Activated CD8-positive, alpha-beta memory T cell treated with anti-CD3 and anti-CD28 coated beads for 36 hours (primary cell): ENCODE data around the gene MYO3B. TPM values are rescaled to one million over a fixed set of nuclear protein-coding genes. Genes with fewer than 3 reads are reported as not detected.
"Not testable (repeated sequence)": the region's sequence is repeated elsewhere in the genome, so short reads cannot be mapped to it uniquely, and the experiment has no call there.

ENCODE experiments used
- CTCF ChIA-PET: fragments of 350-600 bp; sonication (Branson Sonifier 250); formaldehyde crosslinking; loops from one replicate; lab custom pipeline; 2021; ENCODE audit warnings: antibody characterized with exemption; lab: Charles Lee
- POLR2A ChIA-PET: fragments of 350-600 bp; sonication (Branson Sonifier 250); formaldehyde crosslinking; loops from one replicate; lab custom pipeline; 2021; ENCODE audit warnings: antibody characterized with exemption; lab: Charles Lee
- total RNA-seq, 2 experiments: library from RNA; stranded (reverse); gene quantifications; one replicate each; pipeline ENCODE4 v1.2.3, GENCODE V29; 2021

Gene MYO3B
- total RNA-seq, 2 experiments from 2014 or later = 0.19 to 0.31 TPM

DNA sequence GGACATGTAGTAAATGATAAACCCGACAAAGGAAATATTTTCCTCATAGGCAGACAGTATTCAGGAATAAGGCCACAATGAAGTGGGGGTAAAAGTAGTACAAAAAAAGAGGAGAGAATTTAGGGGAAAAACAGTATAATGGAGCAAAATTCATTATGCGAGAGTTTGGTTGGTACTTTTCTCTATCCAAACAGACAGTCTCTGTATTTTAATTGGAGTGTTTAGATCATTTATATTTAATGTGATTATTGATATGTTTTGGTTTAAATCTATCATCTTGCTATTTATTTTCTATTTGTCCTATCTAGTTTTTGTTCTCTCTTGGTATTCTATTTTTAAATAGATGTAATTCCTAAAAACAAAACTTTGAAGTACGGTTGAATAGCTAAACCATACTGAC is 366.9 kb downstream of the MYO3B start:
- CTCF ChIA-PET = no interaction called here
- POLR2A ChIA-PET = no interaction called here

DNA sequence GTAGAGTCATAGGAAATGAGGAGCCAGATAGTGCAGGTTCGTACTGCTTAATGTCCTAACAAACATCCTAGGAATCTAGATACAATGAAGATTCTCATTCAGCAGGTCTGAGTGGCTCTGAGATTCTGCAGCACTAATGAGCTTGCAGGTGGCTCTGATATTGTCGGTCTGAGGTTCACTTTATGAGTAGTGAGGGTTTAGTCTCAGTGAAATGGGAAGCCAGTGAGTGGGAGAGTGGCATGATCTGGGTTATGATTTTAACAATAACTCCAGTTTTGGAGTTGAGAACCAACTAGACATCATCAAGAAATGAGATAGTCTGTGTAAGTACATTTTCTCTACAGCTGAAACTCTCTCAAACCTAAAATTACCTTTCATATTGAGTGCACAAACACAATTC is 370.4 kb downstream of the MYO3B start:
- POLR2A ChIA-PET = no interaction called here

DNA sequence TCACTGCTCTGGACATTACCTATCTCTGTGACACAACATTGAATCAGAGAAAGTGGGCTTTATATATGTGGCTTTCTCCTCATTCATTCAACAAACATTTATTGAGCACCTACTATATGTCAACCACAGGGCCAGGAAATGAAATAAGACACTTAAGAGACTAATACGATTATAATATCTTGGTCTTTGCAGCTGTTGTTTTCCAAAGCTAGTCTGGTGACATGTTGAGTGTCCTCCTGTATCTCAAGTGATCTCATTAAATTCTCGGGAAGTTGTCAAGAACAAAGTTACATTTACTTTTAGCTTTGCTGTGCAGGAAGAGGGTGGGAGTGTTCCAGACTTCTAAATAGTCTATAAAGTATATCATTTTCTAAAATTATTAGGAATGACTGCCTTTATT is 372.6 kb downstream of the MYO3B start:
- POLR2A ChIA-PET = no interaction called here

More for the DNA sequence above, 370.4 kb downstream of the MYO3B start:
- CTCF ChIA-PET = interaction anchor here (0.7 kb wide), 1 partner anchor 38 kb away, joined by 5 read pairs; no protein-coding TSS in a partner anchor

DNA sequence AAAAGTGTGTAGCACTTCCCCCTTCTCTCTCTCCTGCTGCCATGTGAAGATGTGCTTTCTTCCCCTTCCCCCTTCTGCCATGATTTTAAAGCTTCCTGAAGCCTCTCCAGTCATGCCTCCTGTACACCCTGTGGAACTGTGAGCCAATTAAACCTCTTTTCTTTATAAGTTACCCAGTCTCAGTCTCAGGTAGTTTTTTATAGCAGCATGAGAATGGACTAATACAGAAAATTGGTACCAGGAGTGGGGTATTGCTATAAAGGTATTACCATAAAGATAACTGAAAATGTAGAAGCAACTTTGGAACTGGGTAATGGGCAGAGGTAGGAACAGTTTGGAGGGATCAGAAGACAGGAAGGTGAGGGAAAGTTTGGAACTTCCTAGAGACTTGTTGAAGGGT is 374.0 kb downstream of the MYO3B start:
- CTCF ChIA-PET = interaction anchor here (0.7 to 1.6 kb wide), 2 partner anchors 11 to 147 kb away, joined by 3 to 8 read pairs; no protein-coding TSS in a partner anchor
- POLR2A ChIA-PET = not testable (repeated sequence)

More for the DNA sequence above, 372.6 kb downstream of the MYO3B start:
- CTCF ChIA-PET = no interaction called here

DNA sequence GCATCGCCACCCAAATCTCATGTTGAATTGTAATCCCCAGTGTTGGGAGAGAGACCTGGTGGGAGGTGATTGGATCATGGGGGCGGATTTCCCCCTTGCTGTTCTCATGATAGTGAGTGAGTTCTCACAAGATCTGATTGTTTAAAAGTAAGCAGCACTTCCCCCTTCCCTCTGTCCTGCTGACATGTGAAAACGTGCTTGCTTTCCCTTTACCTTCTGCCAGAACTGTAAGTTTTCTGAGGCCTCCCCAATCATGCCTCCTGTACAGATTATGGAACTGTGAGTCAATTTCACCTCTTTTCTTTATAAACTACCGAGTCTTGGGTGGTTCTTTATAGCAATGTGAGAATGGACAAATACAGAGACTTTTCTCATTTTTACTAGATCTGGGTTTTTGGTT is 375.8 kb downstream of the MYO3B start:
- POLR2A ChIA-PET = no interaction called here
- CTCF ChIA-PET = no interaction called here

DNA sequence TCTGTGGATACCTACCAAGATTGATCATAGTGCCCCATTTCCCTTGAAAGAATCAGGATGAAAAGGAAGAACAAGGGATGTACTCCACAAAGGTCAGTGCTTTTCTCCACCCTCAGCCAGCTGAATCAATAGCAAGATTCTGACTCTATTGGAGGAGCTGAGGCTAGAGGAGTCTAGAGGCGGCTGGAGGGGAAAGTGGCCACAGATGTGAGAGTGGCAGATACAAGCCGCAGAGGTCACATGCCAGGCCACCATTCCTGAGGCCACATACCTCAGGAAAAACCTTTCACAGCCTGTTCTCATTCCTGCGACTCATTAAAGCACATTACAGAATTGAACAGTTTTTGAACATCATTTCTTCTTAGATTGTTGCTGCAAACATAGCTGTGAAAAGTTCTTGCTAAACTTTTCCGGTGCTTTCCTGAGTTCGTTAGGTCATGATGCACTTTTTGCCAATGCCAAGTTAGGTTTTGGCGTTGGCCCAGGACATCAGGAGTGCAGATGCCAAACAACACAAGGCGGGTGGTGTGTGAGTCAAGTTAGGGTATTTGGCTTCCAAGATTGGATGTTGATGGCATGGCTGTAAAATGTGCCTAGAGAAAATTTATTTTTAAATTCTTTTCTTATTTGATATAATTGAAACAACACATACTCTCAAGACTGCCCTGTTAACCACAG is 376.5 kb downstream of the MYO3B start:
- ChIA-PET CTCF (no interaction called here), POLR2A (no interaction called here)

DNA sequence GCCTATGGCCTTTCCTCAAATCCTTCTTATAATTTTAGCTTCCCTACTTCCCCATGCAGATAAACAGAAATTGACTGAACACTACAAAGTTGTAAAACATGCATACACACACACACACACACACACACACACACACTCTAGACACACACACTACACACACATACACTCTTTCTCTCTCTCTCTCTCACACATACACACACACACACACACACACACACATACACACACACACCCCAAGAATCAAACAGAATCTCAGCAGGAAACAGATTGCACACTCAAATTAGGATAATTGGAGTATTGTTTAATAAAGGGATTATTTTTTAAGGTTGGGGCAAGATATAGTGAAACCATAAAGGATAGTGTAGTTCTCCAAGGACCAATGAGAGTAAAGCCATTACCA is 385.0 kb downstream of the MYO3B start:
- POLR2A ChIA-PET = no interaction called here
- CTCF ChIA-PET = no interaction called here

DNA sequence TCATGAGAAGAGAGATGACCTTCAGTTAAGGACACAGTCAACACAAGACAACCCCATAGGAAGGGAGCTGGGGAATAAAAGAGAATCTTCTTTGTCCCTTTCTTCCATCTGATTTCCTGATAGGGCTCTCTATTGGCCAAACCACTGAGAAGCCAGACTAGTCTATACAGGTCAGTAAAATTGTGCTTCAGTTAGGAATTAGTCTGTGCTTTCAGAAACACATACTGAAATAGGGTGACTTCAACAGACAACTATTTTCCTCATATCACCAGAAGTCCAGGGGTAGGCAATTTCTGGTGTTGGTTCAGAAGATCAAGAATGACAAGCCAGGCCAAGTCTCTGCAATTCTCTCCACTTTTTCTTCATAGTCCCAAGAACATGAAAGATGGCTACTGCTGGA is 385.5 kb downstream of the MYO3B start:
- POLR2A ChIA-PET = no interaction called here
- CTCF ChIA-PET = no interaction called here

DNA sequence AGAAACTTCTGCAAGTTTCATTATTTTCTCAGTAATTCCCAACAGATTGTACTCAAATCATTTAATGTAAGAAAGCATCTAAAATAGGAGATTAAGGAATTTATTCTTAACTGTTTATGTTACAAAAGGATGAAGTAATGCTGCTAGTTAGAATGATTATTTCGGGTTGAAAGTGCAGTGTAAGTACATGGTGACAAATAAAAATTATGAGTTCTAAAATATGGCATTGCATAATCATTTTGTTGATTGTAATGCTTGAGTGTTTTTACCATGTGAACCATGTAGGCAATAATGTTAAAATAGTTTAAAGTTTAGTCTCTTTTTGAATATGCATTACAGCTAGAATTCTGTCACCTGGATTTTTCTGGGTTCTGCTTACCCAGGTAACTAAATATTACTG is 388.2 kb downstream of the MYO3B start:
- ChIA-PET POLR2A (no interaction called here), CTCF (no interaction called here)

DNA sequence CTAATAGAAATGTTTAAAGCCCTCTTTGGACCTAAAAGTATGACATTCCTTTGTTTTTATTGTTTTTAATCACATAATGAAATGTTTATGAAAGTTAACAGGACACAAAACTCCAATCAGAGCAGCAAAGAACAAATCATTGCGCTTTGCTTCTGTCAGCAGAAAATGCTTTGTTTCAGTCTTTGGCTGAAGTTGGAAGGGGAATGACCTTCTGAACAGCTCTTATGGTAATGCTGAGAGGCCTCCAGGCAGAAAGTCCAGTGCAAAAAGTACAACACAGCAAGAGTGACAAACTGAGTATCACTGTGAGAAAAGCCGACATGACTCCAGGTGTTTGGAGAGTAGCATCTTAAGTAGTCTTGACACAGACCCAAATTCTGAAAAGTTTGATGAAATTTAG is 389.5 kb downstream of the MYO3B start:
- CTCF ChIA-PET = no interaction called here

DNA sequence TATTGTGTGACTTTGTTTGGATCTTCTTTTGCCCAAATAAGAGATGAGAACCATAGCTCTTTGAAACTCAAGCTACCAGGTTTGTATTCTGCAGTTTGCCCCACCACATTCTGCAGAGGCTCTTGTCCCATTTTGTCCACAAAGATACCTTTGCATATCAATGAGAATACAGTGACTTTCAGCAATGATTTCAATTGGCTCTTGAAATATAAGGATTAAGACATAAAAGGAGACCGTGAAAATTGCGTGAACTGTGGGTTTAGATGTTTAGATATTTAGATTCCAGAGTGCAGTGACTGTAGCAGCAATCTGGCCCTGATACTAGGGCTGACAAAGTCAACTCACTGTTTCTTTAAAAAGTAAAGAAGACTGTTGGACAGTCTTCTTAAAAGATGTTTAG is 390.6 kb downstream of the MYO3B start:
- ChIA-PET POLR2A (no interaction called here), CTCF (no interaction called here)

More for the DNA sequence above, 389.5 kb downstream of the MYO3B start:
- POLR2A ChIA-PET = no interaction called here

DNA sequence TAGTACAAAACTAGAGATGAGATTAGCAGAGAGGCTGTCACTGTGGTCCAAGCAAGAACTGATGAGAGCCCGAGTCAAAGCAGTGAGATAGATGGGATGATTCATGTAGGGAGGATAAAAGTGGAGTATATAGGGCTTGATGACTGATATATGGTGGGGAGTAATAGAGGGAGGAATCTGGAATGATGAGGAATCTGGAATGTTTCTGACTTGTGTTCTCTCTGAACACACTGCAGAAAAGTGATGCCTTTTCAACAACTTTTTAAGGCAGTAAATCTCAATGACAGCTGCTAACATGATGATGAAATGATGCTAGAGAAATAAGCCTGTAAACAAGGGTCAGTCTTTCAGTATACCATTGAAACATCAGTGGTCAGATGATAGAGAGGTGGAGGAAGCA is 393.7 kb downstream of the MYO3B start:
- CTCF ChIA-PET = no interaction called here
- POLR2A ChIA-PET = no interaction called here

DNA sequence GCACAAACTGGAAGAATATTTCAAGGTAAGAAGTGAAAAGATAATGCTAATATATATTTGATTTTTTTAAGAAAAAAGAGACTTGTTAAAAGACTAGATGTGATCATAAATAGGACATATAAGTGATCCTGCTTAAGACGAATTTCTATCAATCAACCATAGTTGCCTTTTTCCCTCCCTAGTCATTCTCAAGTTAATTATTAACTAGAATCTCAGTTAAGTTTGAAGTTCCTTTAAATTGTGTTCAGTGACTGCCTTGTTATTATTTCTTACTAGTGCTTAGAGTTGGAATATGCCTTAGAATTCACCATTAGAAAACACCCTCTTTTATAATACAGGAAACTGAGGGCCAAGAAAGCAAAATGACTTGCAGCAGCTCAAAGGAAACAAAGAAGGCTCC is 395.7 kb downstream of the MYO3B start:
- ChIA-PET CTCF (no interaction called here), POLR2A (no interaction called here)

DNA sequence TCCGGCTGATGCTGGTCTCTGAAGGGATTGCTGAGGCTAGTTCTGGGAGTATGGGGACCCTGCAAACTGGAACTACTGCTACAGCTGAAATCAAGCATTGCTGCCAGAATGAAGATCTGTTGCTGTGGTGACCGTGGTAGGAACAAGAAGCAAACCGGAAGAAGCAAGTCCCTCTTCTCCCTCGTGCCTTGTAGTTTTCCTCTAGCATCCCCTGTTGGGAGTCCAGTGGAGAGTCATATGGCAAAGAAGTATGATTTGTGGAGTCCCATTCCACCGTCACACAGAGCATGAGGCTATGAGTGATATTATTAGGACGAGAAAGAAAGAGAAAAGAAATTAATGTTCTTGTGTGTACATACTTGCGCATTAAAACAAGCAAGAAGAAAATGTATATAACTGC is 398.3 kb downstream of the MYO3B start:
- ChIA-PET CTCF (no interaction called here), POLR2A (no interaction called here)

DNA sequence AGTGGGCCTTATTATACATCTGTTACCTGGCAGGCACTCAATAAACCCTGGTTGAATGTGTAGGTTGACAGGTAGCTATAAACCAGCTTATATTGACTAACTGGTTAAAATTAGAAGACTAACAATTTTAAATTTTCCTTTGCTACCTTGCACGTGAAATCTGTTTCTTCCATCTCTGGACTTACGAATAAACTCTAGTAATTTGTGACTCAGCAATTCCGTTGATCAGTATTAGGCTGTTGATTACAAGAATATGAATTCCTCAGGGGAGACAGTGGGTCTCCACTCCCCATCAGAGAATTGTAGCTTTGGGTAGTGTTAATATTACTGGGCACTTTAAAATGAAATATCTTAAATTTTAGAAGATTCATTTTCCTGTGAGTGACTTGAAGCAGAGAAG is 399.4 kb downstream of the MYO3B start:
- ChIA-PET CTCF (no interaction called here), POLR2A (no interaction called here)

DNA sequence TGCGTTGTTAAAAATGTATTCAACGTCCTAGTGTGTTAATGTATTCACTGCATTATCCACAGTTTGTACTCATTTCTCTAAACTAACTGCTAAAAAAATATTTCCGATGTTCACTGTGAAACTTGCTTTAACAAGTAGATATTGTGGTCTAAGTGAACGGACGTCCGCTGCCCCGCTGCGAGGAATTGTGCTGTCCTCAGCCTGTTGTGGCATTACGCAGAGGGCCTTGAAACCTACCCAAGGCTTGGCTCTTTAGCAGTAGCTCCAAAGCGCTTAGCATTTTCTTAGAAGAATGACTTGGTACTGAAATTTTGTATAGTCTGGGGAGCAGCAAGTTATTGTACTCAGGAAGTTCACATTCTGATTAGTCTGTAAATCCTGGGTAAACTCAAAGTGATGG is 400.7 kb downstream of the MYO3B start:
- ChIA-PET CTCF (no interaction called here), POLR2A (no interaction called here)

DNA sequence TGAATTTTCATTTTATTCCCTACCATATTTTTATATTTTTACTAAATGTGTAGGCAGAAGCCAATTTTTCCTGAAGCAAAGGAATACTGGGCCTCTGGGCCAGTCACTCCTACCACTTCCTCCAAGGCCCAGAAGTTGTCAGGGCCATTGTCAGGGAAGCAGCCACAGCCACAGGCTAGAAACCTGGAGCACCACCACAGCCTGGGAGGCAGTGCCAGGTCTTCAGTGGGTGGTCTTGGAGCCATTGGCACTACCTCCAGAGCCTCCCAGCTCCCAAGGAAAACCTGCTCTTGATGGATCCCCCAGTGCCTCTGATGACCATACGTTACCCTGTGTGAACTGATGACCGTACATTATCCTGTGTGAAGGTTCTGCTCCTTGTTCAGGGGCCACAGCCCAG is 401.6 kb downstream of the MYO3B start:
- ChIA-PET POLR2A (no interaction called here), CTCF (no interaction called here)

DNA sequence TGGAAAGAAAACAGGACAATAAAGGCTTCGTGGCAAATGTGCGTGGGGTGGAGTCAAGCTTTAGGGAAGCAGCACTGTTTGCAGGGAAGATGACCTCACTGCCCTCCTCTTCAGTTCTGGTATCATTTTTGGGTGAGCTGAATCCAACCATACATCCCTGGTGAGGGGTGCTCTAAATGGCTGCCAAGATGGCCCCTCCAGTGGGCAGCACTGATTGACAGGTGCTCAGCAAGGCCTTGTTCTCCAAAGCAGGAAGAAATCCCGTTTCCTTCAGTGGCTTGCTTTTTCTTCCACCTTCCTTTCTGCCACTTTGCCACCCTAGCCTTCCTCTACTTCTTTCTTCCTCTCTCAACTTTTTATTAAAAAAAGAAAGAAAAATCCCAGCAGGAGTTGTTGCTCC is 404.4 kb downstream of the MYO3B start:
- CTCF ChIA-PET = interaction anchor here (0.5 kb wide), 1 partner anchor 1075 kb away, joined by 3 read pairs; no protein-coding TSS in a partner anchor
- POLR2A ChIA-PET = no interaction called here

DNA sequence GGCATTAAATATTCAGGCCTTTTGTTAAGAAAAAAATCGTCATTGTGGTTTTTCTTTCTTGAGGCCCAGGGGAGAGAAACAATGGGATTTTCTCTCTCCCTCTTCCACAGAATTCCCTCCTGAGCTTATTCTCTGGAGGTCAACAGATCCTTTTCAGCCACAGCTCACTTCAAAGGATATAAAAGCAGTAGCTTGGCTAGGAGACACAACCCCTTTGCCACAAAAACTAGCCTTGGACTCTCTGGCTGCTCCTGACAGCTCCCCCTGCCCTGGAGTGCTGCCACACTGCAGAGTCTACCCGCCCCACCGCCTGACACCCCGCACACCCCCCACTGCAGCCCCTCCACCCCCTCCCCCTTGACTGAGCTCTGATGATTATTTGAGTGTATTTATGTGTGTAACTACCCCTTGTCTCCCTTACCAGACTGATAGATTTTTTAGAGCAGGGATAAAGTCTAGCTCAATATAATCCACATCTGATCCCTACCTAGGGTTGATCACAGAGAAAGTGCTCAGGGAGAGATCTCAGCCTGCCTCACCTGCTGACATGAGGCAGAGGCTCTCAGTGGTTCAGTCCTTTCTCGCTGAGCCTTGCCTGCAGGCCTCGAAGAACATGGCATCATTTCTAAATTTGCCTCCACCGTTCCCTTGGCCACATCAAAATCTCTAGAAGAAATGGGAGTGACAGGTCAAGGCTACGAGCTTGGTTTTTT is 405.0 kb downstream of the MYO3B start:
- ChIA-PET CTCF (interaction anchor here (0.5 kb wide), 1 partner anchor 1074 kb away, joined by 3 read pairs; no protein-coding TSS in a partner anchor), POLR2A (no interaction called here)

DNA sequence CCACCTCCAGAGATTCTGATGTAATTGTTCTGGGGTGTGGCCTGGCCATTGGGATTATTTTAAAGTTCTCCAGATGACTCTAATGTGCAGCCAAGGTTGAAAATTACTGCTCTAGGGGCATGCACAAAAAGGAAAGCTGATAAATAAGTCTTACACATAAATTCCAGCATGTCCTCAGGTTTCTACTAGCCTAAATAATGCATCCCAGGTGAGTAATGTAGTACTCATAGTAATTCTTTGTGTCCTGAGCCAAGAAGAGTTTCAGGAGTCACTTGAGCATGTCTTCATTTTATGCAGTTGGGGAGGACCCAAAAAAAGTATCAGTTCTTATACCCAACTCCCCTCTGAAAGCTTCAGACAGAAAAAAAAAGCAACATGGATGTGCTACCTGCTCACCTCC is 407.1 kb downstream of the MYO3B start:
- ChIA-PET CTCF (no interaction called here), POLR2A (no interaction called here)

DNA sequence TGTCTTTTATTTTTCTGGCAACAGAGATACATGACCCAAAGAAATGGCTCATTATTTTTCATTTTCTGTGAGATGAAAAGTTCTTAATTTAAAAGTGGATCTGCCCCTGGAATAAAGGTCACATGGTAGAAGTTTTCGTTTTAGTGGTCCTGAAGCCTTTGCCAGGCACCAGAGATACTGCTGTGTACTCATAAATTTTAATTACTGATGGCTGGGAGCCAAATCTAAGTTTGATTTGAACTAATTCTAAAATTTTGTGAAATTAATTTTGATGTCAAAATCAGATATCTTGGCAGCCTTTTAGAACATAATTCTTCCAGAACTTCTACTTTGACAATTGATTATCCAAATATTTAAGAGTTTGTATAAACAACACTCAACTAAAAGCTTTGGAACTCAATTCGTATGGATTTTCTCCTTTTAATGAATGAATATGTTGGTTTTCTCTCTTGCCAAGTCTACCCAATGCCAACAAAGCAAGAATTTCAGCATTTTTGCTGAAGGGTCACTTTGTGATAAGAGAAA is 408.7 kb downstream of the MYO3B start:
- ChIA-PET CTCF (no interaction called here), POLR2A (no interaction called here)
